NCI-H2081 treated with DMSO at 0.1 percent for 48 hours (cell line): ENCODE data around the gene IFT22.
A peak's percentile ranks its signal among the peaks of the same experiment; 100 is the strongest.
"Not testable (repeated sequence)": the region's sequence is repeated elsewhere in the genome, so short reads cannot be mapped to it uniquely, and the experiment has no call there.

Source experiments
- DNase-seq: peaks from one replicate; lab custom pipeline; 2025; lab: John Stamatoyannopoulos, UW

The IFT22 gene

GRCh38 chr7:101308245-101309085, 13.1 kb downstream of the IFT22 start:
- DNase-seq: no peak

DNA sequence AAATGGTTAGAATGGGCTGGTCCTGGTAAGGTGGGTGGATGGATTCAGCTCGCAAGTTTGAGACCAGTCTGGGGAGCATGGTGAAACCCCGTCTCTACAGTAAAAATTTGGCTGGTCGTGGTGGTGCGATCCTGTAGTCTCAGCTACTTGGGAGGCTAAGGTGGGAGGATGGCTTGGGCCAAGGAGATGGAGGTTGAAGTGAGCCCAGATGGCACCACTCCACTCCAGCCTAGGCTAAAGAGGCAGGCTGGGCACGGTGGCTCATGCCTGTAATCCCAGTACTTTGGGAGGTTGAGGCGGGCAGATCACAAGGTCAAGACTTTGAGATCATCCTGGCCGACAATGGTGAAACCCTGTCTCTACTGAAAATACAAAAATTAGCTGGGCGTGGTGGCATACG, 15.3 kb downstream of the IFT22 start:
- no peak for DNase-seq

GRCh38 chr7:101303102-101303701, 18.4 kb downstream of the IFT22 start:
- DNase-seq: no peak

DNA sequence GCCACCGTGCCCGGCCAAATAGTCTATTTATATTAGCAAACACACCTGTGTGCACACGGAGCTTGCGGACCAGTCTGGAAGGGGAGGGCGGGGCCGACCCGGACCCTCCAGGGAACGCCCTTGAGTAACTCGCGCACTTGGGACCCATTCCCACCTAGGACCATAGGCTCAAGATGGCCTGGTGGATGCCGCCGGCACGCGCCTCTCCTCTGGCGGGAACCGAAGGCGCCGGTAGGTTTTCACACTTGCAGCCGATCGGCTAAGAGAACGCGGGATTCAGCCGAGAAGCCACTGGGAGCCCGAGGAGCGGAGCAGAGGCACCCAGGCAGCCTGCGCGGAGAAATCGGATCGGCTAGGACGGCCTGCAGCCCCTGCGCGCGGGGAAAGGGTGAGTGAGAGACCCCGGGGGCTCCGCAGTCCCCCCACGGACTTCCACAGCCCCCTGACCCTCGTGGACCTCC, 18.9 kb downstream of the IFT22 start:
- DNase-seq: no peak

DNA sequence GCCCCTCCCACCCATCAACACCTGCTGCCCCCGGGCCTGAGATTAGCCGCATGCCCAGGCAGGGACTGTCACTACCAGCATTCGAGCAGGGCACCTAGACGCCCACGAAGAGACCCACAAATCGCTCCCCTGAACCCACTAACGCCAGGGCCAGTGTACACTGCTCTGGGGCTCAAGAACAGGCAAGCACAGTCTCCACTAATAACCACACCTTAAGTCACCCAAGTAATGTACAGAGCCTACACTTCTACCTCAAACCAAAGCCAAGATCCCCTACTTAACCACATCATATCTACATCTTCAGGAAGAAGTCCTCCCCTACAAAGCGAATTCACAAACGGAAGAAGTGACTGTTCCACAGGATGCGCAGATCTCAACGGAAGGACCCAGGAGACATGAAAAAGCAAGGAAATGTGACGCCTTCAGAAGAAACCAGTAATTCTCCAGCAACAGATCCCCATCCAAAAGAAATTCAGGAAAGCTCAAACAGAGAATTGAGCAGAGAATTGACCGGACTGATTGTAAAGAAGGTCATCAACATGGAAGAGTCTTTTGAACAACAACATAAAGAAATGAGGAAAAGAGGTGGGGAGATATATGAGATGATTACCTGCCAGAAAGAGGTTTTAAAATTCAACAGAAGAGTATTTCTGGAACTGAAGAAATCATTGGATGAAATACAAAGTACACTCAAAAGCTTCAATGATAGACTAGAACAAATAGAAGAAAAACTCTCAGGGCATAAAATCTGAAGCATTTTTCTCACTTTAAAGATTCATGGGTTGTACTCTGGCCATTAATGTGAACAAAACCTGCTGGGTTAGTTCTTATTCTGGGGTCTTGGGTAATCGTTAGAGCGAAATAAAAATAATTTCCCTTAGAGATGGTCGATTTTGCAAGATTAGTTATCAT, 20.9 kb downstream of the IFT22 start:
- DNase-seq: no peak

GRCh38 chr7:101299511-101300464, 21.8 kb downstream of the IFT22 start:
- no peak for DNase-seq

DNA sequence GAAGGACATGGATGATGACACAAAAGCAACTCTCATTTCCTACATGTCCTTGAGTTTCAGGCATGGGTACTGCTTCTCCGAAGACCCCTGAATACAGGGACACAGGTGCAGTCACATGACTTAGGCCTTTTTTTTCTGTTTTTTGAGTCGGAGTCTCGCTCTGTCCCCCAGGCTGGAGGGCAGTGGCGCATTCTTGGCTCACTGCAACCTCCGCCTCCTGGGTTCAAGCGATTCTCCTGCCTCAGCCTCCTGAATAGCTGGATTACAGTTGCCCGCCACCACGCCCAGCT, 26.8 kb downstream of the IFT22 start:
- DNase-seq: no peak

GRCh38 chr7:101294039-101294831, 27.4 kb downstream of the IFT22 start:
- DNase-seq: no peak

DNA sequence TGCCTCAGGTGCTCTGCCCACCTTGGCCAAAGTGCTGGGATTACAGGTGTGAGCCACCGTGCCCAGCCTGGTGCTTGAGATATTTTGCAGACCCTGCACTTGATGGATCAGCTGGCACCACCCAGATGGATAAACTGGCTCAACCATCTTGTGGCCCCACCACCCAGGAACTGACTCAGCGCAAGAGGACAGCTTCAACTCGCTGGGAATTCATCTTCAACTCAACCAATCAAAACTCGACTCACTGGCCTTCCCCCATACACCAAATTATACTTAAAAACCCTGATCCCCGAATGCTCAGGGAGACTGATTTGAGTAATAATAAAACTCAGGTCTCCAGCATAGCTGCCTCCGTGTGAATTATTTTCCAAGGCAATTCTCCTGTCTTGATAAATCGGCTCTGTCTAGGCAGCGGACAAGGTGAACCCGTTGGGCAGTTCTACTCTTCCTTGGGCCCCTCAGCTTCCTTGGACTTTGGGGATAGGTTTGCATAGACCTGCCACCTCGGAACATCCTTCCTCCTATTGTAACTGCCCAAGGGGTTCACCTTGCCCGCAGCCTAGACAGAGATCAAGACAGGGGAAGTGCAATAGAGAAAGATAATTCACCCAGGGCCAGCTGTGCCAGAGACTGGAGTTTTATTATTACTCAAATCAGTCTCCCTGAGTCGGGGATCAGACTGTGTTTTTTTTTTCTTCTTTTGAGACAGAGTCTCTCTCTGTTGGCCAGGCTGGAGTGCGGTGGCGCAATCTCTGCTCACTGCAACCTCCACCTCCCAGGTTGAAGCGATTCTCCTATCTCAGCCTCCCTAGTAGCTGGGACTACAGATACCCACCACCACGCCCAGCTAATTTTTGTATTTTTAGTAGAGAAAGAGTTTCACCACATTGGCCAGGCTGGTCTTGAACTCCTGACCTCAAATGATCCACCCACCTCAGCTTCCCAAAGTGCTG, 28.3 kb downstream of the IFT22 start:
- not testable (repeated sequence) for DNase-seq

GRCh38 chr7:101292566-101292965, 29.0 kb downstream of the IFT22 start:
- not testable (repeated sequence) for DNase-seq

- DNase-seq: peak; percentile 18
Measured at GRCh38 chr7:101290186-101291037, 31.2 kb downstream of the IFT22 start.

- not testable (repeated sequence) for DNase-seq
Measured at GRCh38 chr7:101289687-101290086, 31.9 kb downstream of the IFT22 start.

DNA sequence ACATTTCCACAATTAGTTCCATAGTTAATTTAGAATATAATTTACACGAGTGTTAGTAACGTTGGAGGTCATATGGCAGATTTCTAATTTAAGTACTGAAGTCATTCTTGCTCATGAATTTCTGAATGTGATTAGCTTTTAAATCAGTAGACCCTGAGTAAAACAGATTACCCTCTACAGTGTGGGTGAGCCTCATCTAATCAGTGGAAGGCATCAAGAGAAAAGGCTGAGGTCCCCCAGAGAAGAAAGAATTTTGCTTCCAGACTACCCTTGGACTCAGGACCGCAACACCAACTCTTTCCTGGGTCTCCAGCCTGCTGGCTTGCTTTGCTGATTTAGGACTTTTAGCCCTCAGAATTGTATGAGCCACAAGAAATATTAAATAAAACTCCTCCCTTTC, 33.2 kb downstream of the IFT22 start:
- no peak for DNase-seq

DNA sequence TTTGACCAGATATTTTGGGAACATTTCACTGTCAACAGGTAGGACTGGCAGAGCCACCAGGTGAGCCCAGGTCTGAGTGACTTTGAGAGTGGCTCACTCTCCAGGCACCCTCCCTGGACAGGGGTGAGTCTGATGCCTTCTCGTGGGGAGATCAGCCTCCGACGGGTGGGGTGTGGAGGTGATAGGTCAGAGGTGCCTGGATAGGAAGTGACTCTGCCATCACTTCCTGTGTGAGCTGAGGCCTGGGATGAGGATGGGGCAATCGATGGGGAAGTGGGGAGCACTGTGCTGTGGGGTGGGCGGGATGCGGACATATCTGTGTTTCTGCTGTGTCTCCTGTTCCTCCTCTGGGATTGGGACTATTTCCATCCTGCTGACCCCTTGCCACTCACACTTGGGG, 34.6 kb downstream of the IFT22 start:
- no peak for DNase-seq

- DNase-seq: not testable (repeated sequence)
Measured at GRCh38 chr7:101285880-101286279, 35.7 kb downstream of the IFT22 start.

- no peak for DNase-seq
Measured at GRCh38 chr7:101285171-101285570, 36.4 kb downstream of the IFT22 start.

DNA sequence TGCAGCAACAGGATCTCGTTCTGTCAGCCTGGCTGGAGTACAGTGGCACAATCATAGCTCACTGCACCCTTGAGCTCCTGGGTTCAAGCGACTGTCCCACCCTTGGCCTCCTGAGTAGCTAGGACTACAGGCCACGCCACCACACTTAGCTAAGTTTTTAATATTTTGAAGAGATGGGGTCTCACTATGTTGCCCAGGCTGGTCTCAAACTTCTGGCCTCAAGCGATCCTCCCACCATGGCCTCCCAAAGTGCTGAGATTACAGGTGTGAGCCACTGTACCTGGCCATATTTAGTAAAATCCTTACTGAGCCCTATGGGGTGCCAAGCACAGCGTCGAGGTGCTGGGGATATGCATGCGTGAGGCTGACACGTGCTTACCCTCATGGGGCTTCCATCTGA, 40.7 kb downstream of the IFT22 start:
- DNase-seq: not testable (repeated sequence)

DNA sequence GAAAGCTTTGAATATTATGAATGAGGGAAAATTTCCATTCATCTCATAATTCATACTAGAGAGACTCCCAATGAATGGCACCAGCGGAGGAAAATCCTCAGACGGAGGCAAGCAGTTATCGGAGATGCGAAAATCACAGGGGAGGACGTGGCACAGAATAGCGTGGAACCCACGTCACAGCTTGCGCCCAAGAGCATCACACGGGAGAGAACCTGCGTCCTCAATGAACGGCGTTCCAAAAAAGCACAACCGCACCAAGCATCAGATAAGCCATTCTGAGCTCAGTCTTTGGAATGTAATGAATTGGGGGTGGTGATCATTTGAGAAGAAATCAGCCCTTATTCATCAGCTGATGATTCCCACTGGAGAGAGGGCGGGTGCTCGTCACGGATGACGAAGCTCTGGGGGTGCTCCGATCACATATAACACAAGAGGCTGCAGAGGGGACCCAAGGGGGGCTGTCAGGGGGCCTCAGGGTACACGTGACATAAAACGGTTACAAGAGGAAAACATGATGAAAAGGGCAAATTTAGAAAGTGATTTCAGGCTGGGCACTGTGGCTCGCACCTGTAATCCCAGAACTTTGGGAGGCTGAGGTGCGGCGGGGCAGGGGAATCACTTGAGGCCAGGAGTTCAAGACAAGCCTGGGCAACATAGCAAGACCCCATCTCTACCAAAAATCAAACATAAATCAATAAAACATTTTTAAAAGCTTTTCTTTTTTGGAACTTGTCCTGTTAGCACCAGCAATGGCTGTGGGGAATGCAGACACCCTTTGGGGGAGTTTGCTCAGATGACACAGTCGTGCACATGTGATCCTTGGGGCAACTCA, 42.9 kb downstream of the IFT22 start:
- no peak for DNase-seq
